ENCODE results near the gene SOX10. TPM values are rescaled to one million over a fixed set of nuclear protein-coding genes. Genes with fewer than 3 reads are reported as not detected.

SOX10 gene
- 179 TPM for total RNA-seq

- intact Hi-C loops (cut with DNase I), result no loop called here
- ATAC-seq (peak; percentile 45), DNase-seq (ENCODE audit: low spot score) (peak; percentile 75)
Observed at GRCh38 chr22:37983860-37984791, at the start of gene SOX10. Gene SOX10 (minus strand): TSS chr22:37984555. CDS start chr22:37983784, 771 bp downstream.

- intact Hi-C loops (cut with DNase I), result loop anchor here (5.0 kb wide), 1 partner anchor 46 kb away; no protein-coding TSS in a partner anchor
- ATAC-seq, result peak; percentile 54
- DNase-seq (ENCODE audit: low spot score), result peak; percentile 83
Observed at GRCh38 chr22:38033522-38034277, 49.3 kb upstream of the SOX10 start.

DNA sequence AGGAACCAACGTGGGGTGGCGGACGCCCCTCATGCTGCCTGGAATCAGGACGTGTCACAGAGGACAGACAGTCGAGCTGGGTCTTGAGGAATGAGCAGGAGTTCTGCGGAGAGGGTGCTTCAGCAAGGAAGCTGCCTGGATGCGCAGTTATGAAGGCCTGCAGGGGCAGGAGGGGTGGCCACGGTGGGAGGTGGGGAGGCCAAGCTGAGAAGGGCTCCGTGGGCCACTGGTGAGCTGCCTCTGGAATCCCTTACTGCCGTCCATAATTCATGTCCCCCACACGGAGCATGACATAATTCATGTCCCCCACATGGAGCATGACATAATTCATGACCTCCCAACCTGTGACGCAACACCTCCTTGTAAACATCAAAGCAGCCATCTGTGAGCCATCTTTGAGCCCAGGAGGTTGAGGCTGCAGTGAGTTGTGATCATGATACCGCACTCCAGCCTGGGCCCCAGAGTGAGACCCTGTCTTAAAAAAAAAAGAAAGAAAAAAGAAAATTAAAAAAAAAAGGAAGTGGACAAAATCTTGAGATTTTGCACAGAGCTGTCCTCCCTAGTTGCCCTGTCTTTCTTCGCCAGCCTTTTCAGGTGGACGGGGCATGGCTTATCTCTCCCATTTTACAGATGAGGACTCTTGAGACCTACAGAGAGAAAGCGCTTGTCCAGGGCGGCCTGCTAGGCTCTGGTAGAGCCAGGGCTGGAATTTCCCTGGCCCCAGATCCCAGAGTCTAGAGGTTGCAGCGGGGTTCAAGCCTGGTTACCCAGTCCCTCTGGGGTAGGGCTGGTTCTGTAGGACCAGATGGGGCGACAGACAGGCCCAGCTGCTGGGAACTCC is 48.5 kb upstream of the SOX10 start:
- intact Hi-C loops (cut with DNase I), result loop anchor here (5.0 kb wide), 1 partner anchor 46 kb away; no protein-coding TSS in a partner anchor
- DNase-seq (ENCODE audit: low spot score) (no peak), ATAC-seq (peak; percentile 52)

DNA sequence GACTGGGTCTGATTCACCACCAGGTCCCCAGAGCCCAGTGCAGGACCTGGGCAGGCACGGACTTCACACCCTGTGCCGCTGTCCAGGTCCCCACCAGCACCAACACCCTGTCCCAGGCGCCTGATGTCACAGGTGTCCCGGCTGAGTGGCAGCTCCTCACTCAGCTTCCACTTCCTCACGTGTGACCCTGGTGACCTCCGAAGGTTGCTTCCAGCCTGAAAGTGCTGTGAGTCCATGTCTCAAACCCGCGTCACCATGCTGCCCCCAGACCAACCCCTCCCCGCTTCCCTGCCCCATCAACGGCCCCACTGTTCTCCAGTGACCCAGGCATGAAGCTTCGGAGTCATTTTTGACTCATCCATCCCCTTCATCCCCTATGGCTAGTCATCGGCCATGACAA is 47.1 kb upstream of the SOX10 start:
- ATAC-seq, result no peak
- intact Hi-C loops (cut with DNase I), result loop anchor here (5.0 kb wide), 1 partner anchor 44 kb away; no protein-coding TSS in a partner anchor
- no peak for DNase-seq (ENCODE audit: low spot score)

GRCh38 chr22:38030311-38031133 is 46.2 kb upstream of the SOX10 start:
- ATAC-seq (no peak), DNase-seq (ENCODE audit: low spot score) (no peak)
- intact Hi-C loops (cut with DNase I), result loop anchor here (5.0 kb wide), 1 partner anchor 43 kb away; no protein-coding TSS in a partner anchor

GRCh38 chr22:38029901-38030300 is 45.5 kb upstream of the SOX10 start:
- intact Hi-C loops (cut with DNase I), result loop anchor here (5.0 kb wide), 1 partner anchor 43 kb away; no protein-coding TSS in a partner anchor
- ATAC-seq, result no peak

DNA sequence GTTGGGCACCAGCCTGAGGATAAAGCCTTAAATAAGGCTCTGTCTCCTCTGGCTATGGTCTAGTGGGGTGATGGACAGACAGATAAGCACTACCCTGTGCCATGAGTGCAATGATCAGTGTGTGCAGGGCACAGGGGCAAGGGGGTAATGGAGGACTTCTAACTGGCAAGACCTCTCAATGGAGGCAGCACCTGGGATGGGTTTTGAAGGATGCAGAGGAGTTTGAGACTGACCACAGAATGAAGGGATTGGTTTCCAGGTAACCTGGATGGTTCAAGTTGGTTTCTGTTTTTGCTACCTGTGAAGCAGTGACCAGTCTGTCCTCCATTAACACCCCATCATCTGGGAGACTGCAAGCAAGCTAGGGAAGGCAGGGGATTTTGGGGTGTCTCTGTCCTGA is 45.0 kb upstream of the SOX10 start:
- DNase-seq (ENCODE audit: low spot score) (no peak), ATAC-seq (no peak)
- intact Hi-C loops (cut with DNase I), result no loop called here

More at GRCh38 chr22:38029901-38030300, 45.5 kb upstream of the SOX10 start:
- no peak for DNase-seq (ENCODE audit: low spot score)

GRCh38 chr22:38028344-38029130 is 44.2 kb upstream of the SOX10 start:
- no peak for ATAC-seq

DNA sequence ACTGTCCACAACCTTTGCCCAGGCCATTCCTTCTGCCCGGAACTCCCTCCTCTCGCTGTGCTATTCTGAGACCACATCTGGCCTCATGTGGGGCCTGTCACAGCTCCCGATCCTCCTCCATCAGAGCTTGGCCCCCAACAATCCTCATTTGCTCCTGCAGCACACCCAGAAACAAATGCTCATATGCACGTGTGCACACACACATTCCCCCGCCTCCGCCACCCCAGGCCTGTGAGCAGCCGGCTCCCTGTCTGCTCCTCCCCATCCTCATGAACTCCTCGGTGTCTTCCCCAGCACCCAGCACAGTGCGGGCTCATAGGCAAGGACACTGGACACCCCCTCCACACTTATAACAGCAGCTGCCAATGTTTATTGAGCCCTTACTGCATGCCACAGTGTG is 43.1 kb upstream of the SOX10 start:
- ATAC-seq, result no peak
- no peak for DNase-seq (ENCODE audit: low spot score)
- intact Hi-C loops (cut with DNase I), result no loop called here

More at GRCh38 chr22:38028344-38029130, 44.2 kb upstream of the SOX10 start:
- intact Hi-C loops (cut with DNase I), result no loop called here
- DNase-seq (ENCODE audit: low spot score), result no peak

DNA sequence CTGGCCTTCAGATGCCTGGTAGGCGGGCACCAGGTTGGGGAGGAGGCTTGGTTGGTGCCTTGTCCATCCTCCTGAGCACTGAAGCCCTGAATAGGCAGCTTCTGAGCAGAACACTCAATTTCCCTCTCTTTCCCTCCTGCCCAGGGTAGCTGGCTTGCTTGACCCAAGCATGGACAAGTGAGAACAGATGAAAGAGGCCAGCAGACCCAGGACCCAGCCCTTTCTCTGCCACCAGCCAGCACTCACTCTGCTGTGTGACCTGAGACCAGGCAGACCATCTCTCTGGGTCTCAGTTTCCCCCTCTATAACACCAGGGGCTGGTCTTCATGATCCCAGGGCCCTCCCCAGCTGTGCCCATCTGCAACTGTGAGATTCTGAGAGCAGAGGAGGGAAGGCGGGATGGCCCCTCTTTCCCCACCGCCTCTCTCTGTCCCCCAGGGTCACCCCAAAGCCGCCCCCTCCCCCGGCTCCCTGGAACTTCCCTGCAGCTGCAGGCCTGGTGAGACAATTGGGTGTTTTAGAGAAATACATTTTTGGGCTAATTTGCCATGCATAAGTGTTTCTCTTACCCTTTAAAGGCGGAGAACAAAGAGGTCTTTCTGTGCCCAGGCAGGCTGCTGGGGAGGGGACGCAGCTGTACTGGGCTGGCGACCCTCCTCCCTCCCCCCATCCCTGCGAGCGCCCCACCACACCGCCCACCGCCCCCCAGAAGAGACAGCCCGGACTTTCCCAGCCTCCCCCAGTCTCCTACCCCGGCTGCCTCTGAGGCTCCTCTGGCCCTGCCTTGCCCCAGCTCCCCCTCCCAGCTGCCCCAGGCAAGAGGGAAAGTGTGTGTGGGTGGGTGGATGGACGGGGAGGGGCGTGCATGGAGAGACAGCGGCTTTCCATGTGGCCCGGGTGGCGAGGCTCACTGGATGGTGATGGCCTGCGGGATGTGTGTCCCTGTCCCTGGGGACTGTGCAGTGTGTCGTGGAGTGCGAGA is 42.1 kb upstream of the SOX10 start:
- ATAC-seq, result peak; percentile 56
- intact Hi-C loops (cut with DNase I), result no loop called here
- DNase-seq (ENCODE audit: low spot score), result peak; percentile 79

- ATAC-seq, result no peak
- no peak for DNase-seq (ENCODE audit: low spot score)
- intact Hi-C loops (cut with DNase I), result no loop called here
Observed at GRCh38 chr22:38025514-38025913, 41.2 kb upstream of the SOX10 start.

GRCh38 chr22:38023045-38023444 is 38.7 kb upstream of the SOX10 start:
- intact Hi-C loops (cut with DNase I), result no loop called here
- no peak for DNase-seq (ENCODE audit: low spot score)

GRCh38 chr22:38021206-38021605 is 36.9 kb upstream of the SOX10 start:
- intact Hi-C loops (cut with DNase I), result no loop called here
- no peak for DNase-seq (ENCODE audit: low spot score)
- no peak for ATAC-seq

More at GRCh38 chr22:38023045-38023444, 38.7 kb upstream of the SOX10 start:
- no peak for ATAC-seq

- DNase-seq (ENCODE audit: low spot score), result no peak
- intact Hi-C loops (cut with DNase I), result no loop called here
- ATAC-seq, result no peak
Observed at GRCh38 chr22:38018938-38019827, 34.8 kb upstream of the SOX10 start.
